Caco-2 (cell line): Measurements from ENCODE around the gene PARD3. TPM values are rescaled to one million over a fixed set of nuclear protein-coding genes. Genes with fewer than 3 reads are reported as not detected.

Source experiments
- BruUV-seq: library from RNA; stranded (reverse); fragments of 400-500 nt; replicated peaks from 2 replicates; lab custom pipeline; 2021; lab: Mats Ljungman, UMichigan
- CTCF ChIA-PET: fragments of 300-600 bp; sonication (Branson Sonifier 250); formaldehyde crosslinking; loops from one replicate; lab custom pipeline; 2022; ENCODE audit warnings: antibody characterized with exemption; lab: Charles Lee
- POLR2A ChIA-PET: fragments of 300-600 bp; sonication (Branson Sonifier 250); formaldehyde crosslinking; loops from one replicate; lab custom pipeline; 2022; ENCODE audit warnings: antibody characterized with exemption; lab: Charles Lee
- DNase-seq, 2 experiments: peaks; one replicate each; pipeline versions ENCODE4 v3.0.0 to v3.0.0-alpha.2; 2020 to 2022
- H3K27me3 ChIP-seq: replicated peaks from 2 replicates; pipeline ENCODE4 v1.6.0; 2011; ENCODE audit warnings: low read length; ENCODE audit not compliant: control insufficient read depth, insufficient read depth
- H3K36me3 ChIP-seq: 2 replicates; pipeline ENCODE4 v1.5.1; 2011; ENCODE audit warnings: low read length; ENCODE audit not compliant: control insufficient read depth, insufficient read depth
- H3K4me1 ChIP-seq: fragments of 250-450 bp; sonication (Bioruptor Pico); 2 replicates; pipeline ENCODE4 v1.5.1; 2020; ENCODE audit warnings: mild to moderate bottlenecking
- H3K4me3 ChIP-seq: 2 replicates; pipeline ENCODE4 v1.5.1; 2011; ENCODE audit warnings: low read depth, mild to moderate bottlenecking, control low read depth, low read length
- H3K9me3 ChIP-seq: fragments of 250-450 bp; sonication (Bioruptor Pico); 2 replicates; pipeline ENCODE4 v1.5.1; 2020; ENCODE audit warnings: mild to moderate bottlenecking, moderate library complexity
- H3K27ac Mint-ChIP-seq: one replicate; pipeline ENCODE4 v1.8.0; 2022; ENCODE audit warnings: mixed read lengths; ENCODE audit not compliant: unreplicated experiment
- H3K27me3 Mint-ChIP-seq: one replicate; pipeline ENCODE4 v1.8.0; 2022; ENCODE audit warnings: mixed read lengths; ENCODE audit not compliant: insufficient read depth, unreplicated experiment
- H3K36me3 Mint-ChIP-seq: one replicate; pipeline ENCODE4 v1.8.0; 2022; ENCODE audit warnings: mild to moderate bottlenecking, mixed read lengths; ENCODE audit not compliant: insufficient read depth, unreplicated experiment
- H3K4me1 Mint-ChIP-seq: one replicate; pipeline ENCODE4 v1.8.0; 2022; ENCODE audit warnings: low read depth, mixed read lengths; ENCODE audit not compliant: unreplicated experiment
- H3K4me3 Mint-ChIP-seq: one replicate; pipeline ENCODE4 v1.8.0; 2022; ENCODE audit warnings: mild to moderate bottlenecking, moderate library complexity, mixed read lengths; ENCODE audit not compliant: unreplicated experiment
- H3K9me3 Mint-ChIP-seq: one replicate; pipeline ENCODE4 v1.8.0; 2022; ENCODE audit warnings: mixed read lengths; ENCODE audit not compliant: unreplicated experiment
- intact Hi-C: fragments of 100-400 bp; cut with micrococcal nuclease; formaldehyde crosslinking; loops from one replicate; pipeline ENCODE4 v1.10.0; 2022; ENCODE audit not compliant: unreplicated experiment
- total RNA-seq: library from RNA; stranded (reverse); gene quantifications from 2 replicates; pipeline ENCODE4 v1.2.3, GENCODE V29; 2022
- TF ChIP-seq, protein P1 (sequence below), 2 experiments: fragments of 200-600 bp in 1 of 2; IDR thresholded peaks; 1 replicate in 1 of 2; 2 replicates in 1 of 2; pipeline versions ENCODE4 v1.5.1 to v1.8.0; 2011 to 2022; ENCODE audit warnings: antibody characterized with exemption in 1 of 2, control low read depth in 1 of 2, inconsistent platforms in 1 of 2, low read depth in 1 of 2, low read length in 1 of 2, mild to moderate bottlenecking in 1 of 2, moderate library complexity in 1 of 2; ENCODE audit not compliant: insufficient read depth in 1 of 2, severe bottlenecking in 1 of 2, unreplicated experiment in 1 of 2

The PARD3 gene
- total RNA-seq, 1 experiment from 2014 or later: 80.7 TPM

DNA sequence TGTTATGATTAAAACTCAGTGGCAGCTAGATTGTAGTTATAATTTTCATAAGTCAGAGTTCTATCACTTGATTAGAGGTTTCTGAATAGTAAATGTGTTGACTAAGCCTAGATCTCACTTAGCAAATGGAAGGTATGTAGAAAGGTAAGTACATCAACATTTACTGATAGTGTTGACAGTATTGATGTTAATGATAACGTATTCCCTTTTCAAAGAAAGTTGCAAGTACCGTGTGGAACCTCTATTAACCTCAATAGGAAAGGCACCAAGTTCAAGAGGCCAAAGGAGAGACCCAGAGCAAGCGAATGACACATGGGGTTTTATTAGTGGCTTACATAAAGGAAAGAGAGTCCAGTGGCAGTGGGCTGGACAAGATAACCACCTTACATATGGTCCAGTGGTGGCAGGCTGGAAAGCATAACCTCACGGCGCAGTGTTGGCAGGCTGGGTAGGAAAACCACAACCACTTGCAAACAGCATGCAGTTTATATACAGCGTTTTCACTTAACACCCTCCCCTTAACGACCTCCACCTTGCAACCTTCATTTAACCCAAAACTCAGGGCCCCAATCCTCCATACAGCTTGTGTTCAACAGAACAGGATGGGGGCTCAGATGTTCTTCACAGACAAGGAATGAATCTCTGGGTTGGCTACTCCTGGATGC is 611.0 kb downstream of the PARD3 start:
- Mint-ChIP-seq H3K27ac (no peak overlapping the region), H3K4me1 (peaks cover 38% of the 10 kb centered on the region), H3K4me3 (no peak overlapping the region), H3K36me3 (no peaks in the 10 kb centered on the region), H3K27me3 (no peaks in the 10 kb centered on the region), H3K9me3 (no peaks in the 10 kb centered on the region)
- Histone ChIP-seq H3K4me3 (no peak overlapping the region), H3K4me1 (peaks cover 23% of the 10 kb centered on the region), H3K36me3 (0 out of 2 replicates have a peak, but pooled peaks cover 1% of the 10 kb centered on the region), H3K27me3 (no peaks in the 10 kb centered on the region), H3K9me3 (no peaks in the 10 kb centered on the region)
- CTCF ChIA-PET: no interaction called here
- no peak for DNase-seq
- TF ChIP-seq, protein P1, sequence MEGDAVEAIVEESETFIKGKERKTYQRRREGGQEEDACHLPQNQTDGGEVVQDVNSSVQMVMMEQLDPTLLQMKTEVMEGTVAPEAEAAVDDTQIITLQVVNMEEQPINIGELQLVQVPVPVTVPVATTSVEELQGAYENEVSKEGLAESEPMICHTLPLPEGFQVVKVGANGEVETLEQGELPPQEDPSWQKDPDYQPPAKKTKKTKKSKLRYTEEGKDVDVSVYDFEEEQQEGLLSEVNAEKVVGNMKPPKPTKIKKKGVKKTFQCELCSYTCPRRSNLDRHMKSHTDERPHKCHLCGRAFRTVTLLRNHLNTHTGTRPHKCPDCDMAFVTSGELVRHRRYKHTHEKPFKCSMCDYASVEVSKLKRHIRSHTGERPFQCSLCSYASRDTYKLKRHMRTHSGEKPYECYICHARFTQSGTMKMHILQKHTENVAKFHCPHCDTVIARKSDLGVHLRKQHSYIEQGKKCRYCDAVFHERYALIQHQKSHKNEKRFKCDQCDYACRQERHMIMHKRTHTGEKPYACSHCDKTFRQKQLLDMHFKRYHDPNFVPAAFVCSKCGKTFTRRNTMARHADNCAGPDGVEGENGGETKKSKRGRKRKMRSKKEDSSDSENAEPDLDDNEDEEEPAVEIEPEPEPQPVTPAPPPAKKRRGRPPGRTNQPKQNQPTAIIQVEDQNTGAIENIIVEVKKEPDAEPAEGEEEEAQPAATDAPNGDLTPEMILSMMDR (IDR thresholded peaks at IDR 0.05; ENCODE audit: insufficient read depth in 1 of 2, low read depth in 1 of 2, low read length in 1 of 2, severe bottlenecking in 1 of 2, unreplicated experiment in 1 of 2): no peak
- BruUV-seq: no TSS peak
- POLR2A ChIA-PET: no interaction called here
- intact Hi-C loops: no loop called here

DNA sequence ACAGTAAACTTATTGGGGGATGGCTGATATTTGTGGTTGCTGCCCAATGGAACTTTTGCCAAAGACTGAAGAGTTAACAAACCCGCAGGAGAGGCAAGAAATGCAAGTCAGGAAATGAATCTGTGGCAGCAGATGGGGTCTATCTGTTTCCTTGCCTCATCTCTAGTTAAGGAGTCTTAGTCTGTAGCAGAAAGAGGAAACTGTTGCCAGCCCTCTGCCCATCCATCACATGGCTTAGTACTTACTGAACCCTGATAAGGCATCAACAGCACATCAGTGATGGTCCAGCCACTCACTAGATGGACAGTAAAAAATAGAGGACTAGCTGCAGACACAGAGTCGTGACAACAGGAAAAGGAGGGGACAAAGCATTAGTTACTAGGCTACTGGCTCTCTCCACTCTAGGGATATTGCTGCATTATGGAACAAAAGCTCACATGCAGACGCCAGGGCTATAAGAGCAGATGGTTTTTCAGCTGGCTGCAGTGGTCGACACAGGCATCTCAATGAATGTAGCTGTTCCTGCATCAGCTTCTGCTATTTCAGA is 614.7 kb downstream of the PARD3 start:
- Mint-ChIP-seq H3K4me3 (no peak overlapping the region), H3K4me1 (peaks cover 15% of the 10 kb centered on the region), H3K36me3 (no peaks in the 10 kb centered on the region), H3K27me3 (no peaks in the 10 kb centered on the region), H3K9me3 (no peaks in the 10 kb centered on the region), H3K27ac (no peak overlapping the region)
- POLR2A ChIA-PET: no interaction called here
- no TSS peak for BruUV-seq
- Histone ChIP-seq H3K4me3 (no peak overlapping the region), H3K36me3 (0 out of 2 replicates have a peak, but pooled peaks cover 1% of the 10 kb centered on the region), H3K27me3 (no peaks in the 10 kb centered on the region), H3K4me1 (no peaks in the 10 kb centered on the region; the same call in none of the 2 replicates), H3K9me3 (no peaks in the 10 kb centered on the region)
- DNase-seq: no peak
- intact Hi-C loops: no loop called here
- CTCF ChIA-PET: no interaction called here
- TF ChIP-seq, protein P1 (IDR thresholded peaks at IDR 0.05; ENCODE audit: insufficient read depth in 1 of 2, low read depth in 1 of 2, low read length in 1 of 2, severe bottlenecking in 1 of 2, unreplicated experiment in 1 of 2): no peak

DNA sequence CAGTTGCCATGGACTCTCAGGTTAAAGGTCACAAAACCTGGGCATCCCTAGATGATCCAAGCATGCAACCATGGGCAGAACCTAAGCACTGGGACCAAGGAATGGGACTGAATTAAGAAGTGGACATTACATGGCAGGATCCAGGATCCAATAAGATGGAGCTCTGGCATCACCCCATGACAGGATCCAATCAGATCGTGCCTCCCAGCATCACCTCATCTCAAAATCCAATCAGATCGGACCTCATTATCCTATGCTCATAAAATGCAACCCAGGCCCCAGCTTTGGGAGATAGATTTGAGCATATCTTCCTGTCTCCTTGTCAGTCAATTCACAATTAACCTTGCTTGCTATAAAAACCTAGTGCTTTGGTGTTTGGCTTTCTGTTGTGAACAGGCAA is 616.1 kb downstream of the PARD3 start:
- no peak for DNase-seq
- ChIA-PET CTCF (no interaction called here), POLR2A (no interaction called here)
- Mint-ChIP-seq H3K4me1 (peaks cover 14% of the 10 kb centered on the region), H3K27ac (no peak overlapping the region), H3K36me3 (no peaks in the 10 kb centered on the region), H3K4me3 (no peak overlapping the region), H3K9me3 (no peaks in the 10 kb centered on the region), H3K27me3 (no peaks in the 10 kb centered on the region)
- Histone ChIP-seq H3K4me1 (no peaks in the 10 kb centered on the region; the same call in none of the 2 replicates), H3K27me3 (no peaks in the 10 kb centered on the region), H3K4me3 (no peak overlapping the region), H3K36me3 (0 out of 2 replicates have a peak, but pooled peaks cover 1% of the 10 kb centered on the region), H3K9me3 (no peaks in the 10 kb centered on the region)
- TF ChIP-seq, protein P1 (IDR thresholded peaks at IDR 0.05; ENCODE audit: insufficient read depth in 1 of 2, low read depth in 1 of 2, low read length in 1 of 2, severe bottlenecking in 1 of 2, unreplicated experiment in 1 of 2): no peak
- BruUV-seq: no TSS peak
- intact Hi-C loops: no loop called here
